ENCODE measurements around the gene LRRIQ1. TPM values are rescaled to one million over a fixed set of nuclear protein-coding genes. Genes with fewer than 3 reads are reported as not detected.

Gene LRRIQ1
- total RNA-seq, 2 donors from 2014 or later: 0.05 TPM; not detected in 1

GRCh38 chr12:85156569-85156968, 120.4 kb downstream of the LRRIQ1 start:
- no peaks in the 10 kb centered on the region for H3K36me3 ChIP-seq
- H3K4me3 ChIP-seq: no peak overlapping the region
- H3K27me3 ChIP-seq: no peaks in the 10 kb centered on the region
- no peaks in the 10 kb centered on the region for H3K4me1 ChIP-seq
- H3K27ac ChIP-seq: no peak overlapping the region
- no peak for TF ChIP-seq CTCF (IDR thresholded peaks at IDR 0.05)
- H3K9me3 ChIP-seq: no peaks in the 10 kb centered on the region
- intact Hi-C loops (cut with DNase I): no loop called here
- H3K9ac ChIP-seq (ENCODE audit: low read depth in 2 of 2, low read length in 2 of 2): no peak overlapping the region
- no peak for DNase-seq

GRCh38 chr12:85157035-85157603, 121.0 kb downstream of the LRRIQ1 start:
- no peak overlapping the region for H3K27ac ChIP-seq
- intact Hi-C loops (cut with DNase I): no loop called here
- H3K9me3 ChIP-seq: no peaks in the 10 kb centered on the region
- no peaks in the 10 kb centered on the region for H3K4me1 ChIP-seq
- H3K27me3 ChIP-seq: no peaks in the 10 kb centered on the region
- no peak overlapping the region for H3K9ac ChIP-seq (ENCODE audit: low read depth in 2 of 2, low read length in 2 of 2)
- H3K4me3 ChIP-seq: no peak overlapping the region
- no peak for DNase-seq
- no peak for TF ChIP-seq CTCF (IDR thresholded peaks at IDR 0.05)
- H3K36me3 ChIP-seq: no peaks in the 10 kb centered on the region

- no peak for TF ChIP-seq CTCF (IDR thresholded peaks at IDR 0.05)
- H3K36me3 ChIP-seq: no peaks in the 10 kb centered on the region
Measured at GRCh38 chr12:85163752-85164321, 127.7 kb downstream of the LRRIQ1 start.

GRCh38 chr12:85179680-85180270, 143.6 kb downstream of the LRRIQ1 start:
- H3K27ac ChIP-seq: no peak overlapping the region
- intact Hi-C loops (cut with DNase I): no loop called here
- no peak for DNase-seq
- H3K27me3 ChIP-seq: no peaks in the 10 kb centered on the region
- no peak overlapping the region for H3K9ac ChIP-seq (ENCODE audit: low read depth in 2 of 2, low read length in 2 of 2)
- no peaks in the 10 kb centered on the region for H3K9me3 ChIP-seq
- no peaks in the 10 kb centered on the region for H3K36me3 ChIP-seq
- H3K4me3 ChIP-seq: no peak overlapping the region
- no peaks in the 10 kb centered on the region for H3K4me1 ChIP-seq
- TF ChIP-seq CTCF (IDR thresholded peaks at IDR 0.05): no peak

More at GRCh38 chr12:85163752-85164321, 127.7 kb downstream of the LRRIQ1 start:
- Histone ChIP-seq H3K4me3 (no peak overlapping the region), H3K27me3 (no peaks in the 10 kb centered on the region), H3K9ac (ENCODE audit: low read depth in 2 of 2, low read length in 2 of 2) (no peak overlapping the region), H3K4me1 (no peaks in the 10 kb centered on the region), H3K27ac (no peak overlapping the region), H3K9me3 (no peaks in the 10 kb centered on the region)
- DNase-seq: no peak
- intact Hi-C loops (cut with DNase I): no loop called here

GRCh38 chr12:85182699-85183098, 146.5 kb downstream of the LRRIQ1 start:
- Histone ChIP-seq H3K9ac (ENCODE audit: low read depth in 2 of 2, low read length in 2 of 2) (no peak overlapping the region), H3K36me3 (no peaks in the 10 kb centered on the region), H3K27me3 (no peaks in the 10 kb centered on the region), H3K4me3 (no peak overlapping the region), H3K9me3 (no peaks in the 10 kb centered on the region), H3K27ac (no peak overlapping the region), H3K4me1 (no peaks in the 10 kb centered on the region)
- intact Hi-C loops (cut with DNase I): no loop called here
- no peak for DNase-seq
- no peak for TF ChIP-seq CTCF (IDR thresholded peaks at IDR 0.05)

All from colonic mucosa (tissue), 4 donors.